Hepatocyte (in vitro differentiated cells): ENCODE data around the gene BARHL1. TPM values are rescaled to one million over a fixed set of nuclear protein-coding genes. Genes with fewer than 3 reads are reported as not detected.

ENCODE experiments used
- DNase-seq: peaks from one replicate; pipeline ENCODE4 v3.0.0-alpha.2; 2016; ENCODE audit warnings: low spot score
- H2AFZ ChIP-seq: fragments of 200-600 bp; sonication (generic); 2 replicates; pipeline ENCODE4 v1.6.0; 2016; ENCODE audit warnings: antibody characterized with exemption, mild to moderate bottlenecking
- H3K27ac ChIP-seq: fragments of 200-600 bp; sonication (generic); 2 replicates; pipeline ENCODE4 v1.5.1; 2016; ENCODE audit warnings: mild to moderate bottlenecking
- H3K27me3 ChIP-seq: fragments of 200-600 bp; sonication (generic); 2 replicates; pipeline ENCODE4 v1.6.1; 2016
- H3K36me3 ChIP-seq: fragments of 200-600 bp; sonication (generic); replicated peaks from 2 replicates; pipeline ENCODE4 v1.5.1; 2016; ENCODE audit warnings: low read depth; ENCODE audit not compliant: insufficient read depth
- H3K4me1 ChIP-seq: fragments of 200-600 bp; sonication (generic); 2 replicates; pipeline ENCODE4 v1.5.1; 2016; ENCODE audit warnings: mild to moderate bottlenecking, moderate library complexity; ENCODE audit not compliant: insufficient read depth
- H3K4me2 ChIP-seq: fragments of 200-600 bp; sonication (generic); 2 replicates; pipeline ENCODE4 v1.6.0; 2016
- H3K4me3 ChIP-seq: fragments of 200-600 bp; sonication (generic); 2 replicates; pipeline ENCODE4 v1.5.1; 2016; ENCODE audit warnings: mild to moderate bottlenecking
- H3K79me2 ChIP-seq: fragments of 200-600 bp; sonication (generic); 2 replicates; pipeline ENCODE4 v1.6.0; 2017; ENCODE audit warnings: mild to moderate bottlenecking
- H3K9me2 ChIP-seq: fragments of 200-600 bp; sonication (generic); replicated peaks from 2 replicates; pipeline ENCODE4 v1.6.0; 2017; ENCODE audit warnings: mild to moderate bottlenecking; ENCODE audit not compliant: insufficient read depth
- H3K9me3 ChIP-seq: fragments of 200-600 bp; sonication (generic); 2 replicates; pipeline ENCODE4 v1.5.1; 2016; ENCODE audit warnings: low read depth, mild to moderate bottlenecking
- H4K20me1 ChIP-seq: fragments of 200-600 bp; sonication (generic); 2 replicates; pipeline ENCODE4 v1.6.0; 2016; ENCODE audit warnings: mild to moderate bottlenecking; ENCODE audit not compliant: insufficient read depth, poor library complexity, severe bottlenecking
- EZH2 ChIP-seq: fragments of 200-600 bp; sonication (generic); IDR thresholded peaks from 2 replicates; pipeline ENCODE4 v1.6.1; 2016; ENCODE audit warnings: antibody characterized with exemption, mild to moderate bottlenecking, borderline replicate concordance
- EZH2phosphoT487 ChIP-seq: fragments of 200-600 bp; sonication (generic); IDR thresholded peaks from one replicate; pipeline ENCODE4 v1.6.1; 2018; ENCODE audit warnings: antibody characterized with exemption, mild to moderate bottlenecking, low read depth, moderate library complexity; ENCODE audit not compliant: unreplicated experiment, severe bottlenecking
- WGBS: methylation state at CpG from one replicate; pipeline ENCODE4 v1.1.6; 2016; ENCODE audit warnings: low lambda C conversion rate; ENCODE audit errors: missing lambda C conversion rate; 5-methylcytosine and 5-hydroxymethylcytosine counted together
- polyA plus RNA-seq: library from polyadenylated mRNA; unstranded; fragments of >200 nt; fragmentation: Nextera tagmentation; extraction: Ambion mirVana; gene quantifications from 2 replicates; pipeline ENCODE4 v1.2.1, GENCODE V29; 2016
- total RNA-seq: library from RNA; depleted of rRNA; stranded (reverse); fragments of >200 nt; gene quantifications from 2 replicates; pipeline ENCODE4 v1.2.3, GENCODE V29; 2014
- TF ChIP-seq, protein P1 (sequence below): fragments of 200-600 bp; sonication (generic); IDR thresholded peaks from 2 replicates; pipeline ENCODE4 v1.5.1; 2016; ENCODE audit warnings: antibody characterized with exemption, mild to moderate bottlenecking; ENCODE audit not compliant: poor library complexity

BARHL1 gene
- total and polyA plus RNA-seq, 2 experiments from 2014 or later = not detected

DNA sequence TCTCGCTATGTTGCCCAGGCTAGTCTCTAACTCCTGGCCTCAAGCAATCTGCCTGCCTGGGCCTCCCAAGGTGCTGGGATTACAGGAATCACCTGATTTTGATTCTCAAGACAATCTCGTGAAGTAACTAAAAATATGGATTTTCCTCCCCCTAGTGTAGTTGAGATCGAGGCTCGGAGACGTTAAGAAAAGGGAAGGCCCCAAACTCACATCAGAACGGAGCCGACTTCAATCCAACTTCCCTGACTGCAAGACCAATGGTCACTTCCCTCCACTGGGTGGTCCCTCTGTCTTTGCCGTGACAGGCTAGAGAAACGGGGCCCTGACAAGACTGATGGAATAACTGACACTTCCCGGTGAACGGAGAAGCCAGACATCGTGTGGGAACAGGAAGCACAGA is 28.3 kb downstream of the BARHL1 start:
- Histone ChIP-seq H3K36me3 (no peaks in the 10 kb centered on the region), H2AFZ (no peak overlapping the region), H3K4me3 (no peak overlapping the region), H3K4me2 (no peak overlapping the region), H3K4me1 (no peaks in the 10 kb centered on the region), H4K20me1 (no peaks in the 10 kb centered on the region), H3K9me3 (no peaks in the 10 kb centered on the region), H3K9me2 (no peaks in the 10 kb centered on the region), H3K27ac (no peak overlapping the region), H3K79me2 (no peaks in the 10 kb centered on the region), H3K27me3 (no peaks in the 10 kb centered on the region)
- no peak for TF ChIP-seq EZH2
- TF ChIP-seq, protein P1, sequence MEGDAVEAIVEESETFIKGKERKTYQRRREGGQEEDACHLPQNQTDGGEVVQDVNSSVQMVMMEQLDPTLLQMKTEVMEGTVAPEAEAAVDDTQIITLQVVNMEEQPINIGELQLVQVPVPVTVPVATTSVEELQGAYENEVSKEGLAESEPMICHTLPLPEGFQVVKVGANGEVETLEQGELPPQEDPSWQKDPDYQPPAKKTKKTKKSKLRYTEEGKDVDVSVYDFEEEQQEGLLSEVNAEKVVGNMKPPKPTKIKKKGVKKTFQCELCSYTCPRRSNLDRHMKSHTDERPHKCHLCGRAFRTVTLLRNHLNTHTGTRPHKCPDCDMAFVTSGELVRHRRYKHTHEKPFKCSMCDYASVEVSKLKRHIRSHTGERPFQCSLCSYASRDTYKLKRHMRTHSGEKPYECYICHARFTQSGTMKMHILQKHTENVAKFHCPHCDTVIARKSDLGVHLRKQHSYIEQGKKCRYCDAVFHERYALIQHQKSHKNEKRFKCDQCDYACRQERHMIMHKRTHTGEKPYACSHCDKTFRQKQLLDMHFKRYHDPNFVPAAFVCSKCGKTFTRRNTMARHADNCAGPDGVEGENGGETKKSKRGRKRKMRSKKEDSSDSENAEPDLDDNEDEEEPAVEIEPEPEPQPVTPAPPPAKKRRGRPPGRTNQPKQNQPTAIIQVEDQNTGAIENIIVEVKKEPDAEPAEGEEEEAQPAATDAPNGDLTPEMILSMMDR = no peak
- no peak for TF ChIP-seq EZH2phosphoT487
- no peak for DNase-seq
- 96% methylated on average over 12 of the region's 12 CpGs for WGBS

DNA sequence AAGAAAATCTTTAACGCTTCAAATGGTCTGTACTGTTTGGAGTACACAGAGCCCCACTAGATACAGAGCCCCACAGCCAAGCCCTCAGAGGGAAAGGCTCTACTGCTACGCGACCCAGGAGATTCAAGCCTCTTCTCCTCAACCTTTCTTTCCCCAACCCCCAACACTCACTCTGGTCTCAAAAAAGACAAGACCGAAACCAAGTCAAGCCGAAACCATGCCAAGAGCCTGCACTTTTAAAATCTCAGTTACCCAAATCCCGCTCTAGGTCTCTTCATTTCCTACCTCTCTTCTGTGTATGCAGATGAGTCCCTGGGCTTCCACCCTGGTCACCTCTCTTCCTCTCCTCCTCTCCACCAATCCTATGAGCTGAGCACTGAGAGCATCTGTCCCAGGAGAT is 31.9 kb downstream of the BARHL1 start:
- Histone ChIP-seq H3K27me3 (no peaks in the 10 kb centered on the region), H3K9me3 (no peaks in the 10 kb centered on the region), H3K4me1 (no peaks in the 10 kb centered on the region), H2AFZ (no peak overlapping the region), H3K27ac (no peak overlapping the region), H4K20me1 (no peaks in the 10 kb centered on the region), H3K36me3 (no peaks in the 10 kb centered on the region), H3K9me2 (no peaks in the 10 kb centered on the region), H3K4me3 (no peak overlapping the region), H3K4me2 (no peak overlapping the region), H3K79me2 (no peaks in the 10 kb centered on the region)
- no peak for TF ChIP-seq EZH2
- no peak for DNase-seq
- 78% methylated on average over 6 of the region's 6 CpGs for WGBS

DNA sequence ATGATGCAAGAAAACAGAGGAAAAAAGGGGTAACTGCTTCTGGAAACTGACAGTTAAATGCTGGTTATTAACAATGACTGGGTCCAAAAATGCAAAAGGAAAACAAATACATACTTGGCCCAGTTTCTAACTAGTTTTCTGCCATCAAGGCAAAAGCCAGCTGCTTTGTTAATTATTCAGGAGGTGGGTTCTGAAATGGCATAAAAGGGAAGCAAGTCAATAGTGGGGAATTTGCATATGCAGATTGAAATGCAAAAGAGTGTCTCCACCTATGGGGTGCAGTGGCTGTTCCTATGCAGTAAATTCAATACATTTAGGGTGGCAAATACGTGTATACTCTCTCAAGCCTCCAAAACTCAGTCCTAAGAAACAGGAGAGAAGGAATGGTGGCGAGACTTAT is 33.4 kb downstream of the BARHL1 start:
- no peaks in the 10 kb centered on the region for H3K27me3 ChIP-seq
- DNase-seq = no peak
- TF ChIP-seq EZH2 = no peak
- TF ChIP-seq EZH2phosphoT487 = no peak
- no peak overlapping the region for H2AFZ ChIP-seq
- no peaks in the 10 kb centered on the region for H3K36me3 ChIP-seq
- no peaks in the 10 kb centered on the region for H3K9me3 ChIP-seq
- H3K4me3 ChIP-seq = no peak overlapping the region
- no peaks in the 10 kb centered on the region for H4K20me1 ChIP-seq
- no peaks in the 10 kb centered on the region for H3K4me1 ChIP-seq
- H3K4me2 ChIP-seq = no peak overlapping the region
- no peaks in the 10 kb centered on the region for H3K79me2 ChIP-seq
- 90% methylated on average over 2 of the region's 2 CpGs for WGBS
- H3K27ac ChIP-seq = no peak overlapping the region
- H3K9me2 ChIP-seq = no peaks in the 10 kb centered on the region

DNA sequence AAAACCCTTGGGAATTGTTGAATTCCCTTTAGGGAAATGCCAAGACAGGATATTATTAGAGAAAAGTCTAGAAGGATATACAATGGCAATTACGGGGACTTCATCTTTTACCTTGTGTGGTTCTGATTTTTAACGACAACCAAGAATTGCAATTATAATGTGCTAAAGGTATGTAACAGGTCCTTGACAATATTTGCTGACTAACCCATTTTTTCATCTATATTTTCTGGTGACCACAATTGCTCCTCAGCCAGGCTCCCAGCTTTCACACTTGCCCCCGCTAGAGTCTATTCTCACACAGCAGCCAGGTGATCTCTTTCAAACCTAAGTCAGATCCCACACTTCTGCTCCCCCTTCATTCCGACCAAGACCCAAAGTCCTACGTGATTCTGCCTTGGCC is 34.3 kb downstream of the BARHL1 start:
- Histone ChIP-seq H3K9me3 (no peaks in the 10 kb centered on the region), H2AFZ (no peak overlapping the region), H4K20me1 (no peaks in the 10 kb centered on the region), H3K36me3 (no peaks in the 10 kb centered on the region), H3K4me3 (no peak overlapping the region), H3K9me2 (no peaks in the 10 kb centered on the region), H3K4me1 (no peaks in the 10 kb centered on the region), H3K27ac (no peak overlapping the region), H3K27me3 (no peaks in the 10 kb centered on the region), H3K4me2 (no peak overlapping the region), H3K79me2 (no peaks in the 10 kb centered on the region)
- TF ChIP-seq, protein P1 = no peak
- no peak for TF ChIP-seq EZH2phosphoT487
- no peak for TF ChIP-seq EZH2
- WGBS = 94% methylated on average over 5 of the region's 5 CpGs
- no peak for DNase-seq
